Measurements from ENCODE around the gene GCC2. TPM values are rescaled to one million over a fixed set of nuclear protein-coding genes. Genes with fewer than 3 reads are reported as not detected.

The GCC2 gene
- total RNA-seq, 1 donor from 2014 or later = 75.9 TPM

DNA sequence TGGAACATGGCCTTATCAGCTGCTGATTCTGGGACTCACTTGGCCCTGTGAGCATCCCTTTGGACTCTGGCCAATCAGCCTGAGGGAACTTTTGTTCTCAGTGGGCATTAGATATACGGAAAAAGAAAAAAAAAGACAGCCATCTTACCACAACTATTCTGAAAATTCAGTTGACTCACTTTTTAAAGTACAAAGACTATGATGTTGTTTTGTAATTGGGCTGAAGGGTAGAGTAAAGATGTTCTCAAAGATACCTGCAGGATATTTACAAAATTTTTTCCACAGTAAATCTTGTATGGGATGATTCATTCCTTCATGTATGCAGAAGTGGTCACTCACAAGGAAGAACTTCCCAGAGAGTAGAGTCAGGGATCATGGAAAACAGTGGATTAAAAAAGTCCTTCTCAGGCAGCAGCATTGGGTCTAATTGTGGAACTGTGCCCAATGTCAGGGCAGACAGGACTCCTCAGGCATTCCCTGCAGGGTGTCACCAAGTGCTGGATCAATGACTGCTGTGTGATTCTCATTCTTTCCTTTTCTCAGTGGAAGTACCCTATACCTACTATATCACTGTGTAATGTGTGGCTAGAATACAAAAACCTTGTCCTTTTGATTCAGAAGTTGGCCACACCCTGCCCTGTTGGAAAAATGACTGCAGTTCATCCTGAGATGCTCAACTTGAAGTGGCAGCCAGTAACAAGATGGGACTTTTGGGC, 35.9 kb upstream of the GCC2 start:
- no peaks in the 10 kb centered on the region for H3K9me3 Mint-ChIP-seq
- no peak overlapping the region for H3K27ac Mint-ChIP-seq
- Histone ChIP-seq H3K4me3 (no peak overlapping the region), H3K27ac (no peak overlapping the region), H3K4me1 (no peaks in the 10 kb centered on the region), H3K9me3 (ENCODE audit: low read depth) (no peaks in the 10 kb centered on the region), H3K9ac (no peak overlapping the region), H4K20me1 (ENCODE audit: low read depth) (no peaks in the 10 kb centered on the region), H2AFZ (replicated peaks) (no peak overlapping the region), H3K79me2 (ENCODE audit: low read depth) (no peaks in the 10 kb centered on the region), H3K27me3 (no peaks in the 10 kb centered on the region), H3K36me3 (no peaks in the 10 kb centered on the region), H3K4me2 (no peak overlapping the region), H3F3A (ENCODE audit: low read depth) (peaks cover 5% of the 10 kb centered on the region)
- TF ChIP-seq EZH2phosphoT487 (IDR thresholded peaks at IDR 0.05) = no peak
- no peak for TF ChIP-seq CTCF (IDR thresholded peaks at IDR 0.05)
- TF ChIP-seq EZH2 (IDR thresholded peaks at IDR 0.05) = no peak
- no peak for DNase-seq (ENCODE audit: low spot score)
- H3K4me1 Mint-ChIP-seq = no peaks in the 10 kb centered on the region
- no peak overlapping the region for H3K4me3 Mint-ChIP-seq
- H3K27me3 Mint-ChIP-seq (ENCODE audit: insufficient read depth, low read depth) = peaks cover 8% of the 10 kb centered on the region
- H3K36me3 Mint-ChIP-seq = no peaks in the 10 kb centered on the region

DNA sequence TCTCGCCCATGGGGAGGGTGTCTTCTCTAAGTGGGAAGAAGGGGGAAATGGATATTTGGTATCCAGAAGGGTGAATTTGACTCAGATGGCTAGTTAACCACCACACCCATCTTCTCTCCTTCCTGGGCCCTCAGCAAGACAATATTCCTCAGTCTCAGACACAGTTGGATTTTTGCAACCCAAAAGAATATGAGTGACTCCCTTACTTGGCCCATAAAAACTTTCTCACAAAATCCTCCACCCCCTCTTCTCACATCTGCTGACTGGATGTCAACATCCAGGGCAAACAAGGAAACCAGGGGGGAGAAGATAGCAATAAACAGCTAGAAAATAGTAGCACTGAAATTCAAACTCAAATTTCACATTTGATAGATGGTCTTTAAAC, 35.3 kb upstream of the GCC2 start:
- no peak overlapping the region for H2AFZ ChIP-seq (replicated peaks)
- no peak for DNase-seq (ENCODE audit: low spot score)
- H3F3A ChIP-seq (ENCODE audit: low read depth) = peaks cover 5% of the 10 kb centered on the region
- no peak overlapping the region for H3K9ac ChIP-seq
- no peak overlapping the region for H3K4me3 ChIP-seq
- H3K79me2 ChIP-seq (ENCODE audit: low read depth) = no peaks in the 10 kb centered on the region
- TF ChIP-seq EZH2 (IDR thresholded peaks at IDR 0.05) (no peak), CTCF (IDR thresholded peaks at IDR 0.05) (no peak), EZH2phosphoT487 (IDR thresholded peaks at IDR 0.05) (no peak)
- H3K4me2 ChIP-seq = no peak overlapping the region
- Mint-ChIP-seq H3K27me3 (ENCODE audit: insufficient read depth, low read depth) (peaks cover 8% of the 10 kb centered on the region), H3K36me3 (no peaks in the 10 kb centered on the region), H3K4me3 (no peak overlapping the region), H3K4me1 (no peaks in the 10 kb centered on the region), H3K9me3 (no peaks in the 10 kb centered on the region), H3K27ac (no peak overlapping the region)
- no peaks in the 10 kb centered on the region for H3K27me3 ChIP-seq
- no peaks in the 10 kb centered on the region for H3K9me3 ChIP-seq (ENCODE audit: low read depth)
- H4K20me1 ChIP-seq (ENCODE audit: low read depth) = no peaks in the 10 kb centered on the region
- no peaks in the 10 kb centered on the region for H3K4me1 ChIP-seq
- no peaks in the 10 kb centered on the region for H3K36me3 ChIP-seq
- H3K27ac ChIP-seq = no peak overlapping the region

DNA sequence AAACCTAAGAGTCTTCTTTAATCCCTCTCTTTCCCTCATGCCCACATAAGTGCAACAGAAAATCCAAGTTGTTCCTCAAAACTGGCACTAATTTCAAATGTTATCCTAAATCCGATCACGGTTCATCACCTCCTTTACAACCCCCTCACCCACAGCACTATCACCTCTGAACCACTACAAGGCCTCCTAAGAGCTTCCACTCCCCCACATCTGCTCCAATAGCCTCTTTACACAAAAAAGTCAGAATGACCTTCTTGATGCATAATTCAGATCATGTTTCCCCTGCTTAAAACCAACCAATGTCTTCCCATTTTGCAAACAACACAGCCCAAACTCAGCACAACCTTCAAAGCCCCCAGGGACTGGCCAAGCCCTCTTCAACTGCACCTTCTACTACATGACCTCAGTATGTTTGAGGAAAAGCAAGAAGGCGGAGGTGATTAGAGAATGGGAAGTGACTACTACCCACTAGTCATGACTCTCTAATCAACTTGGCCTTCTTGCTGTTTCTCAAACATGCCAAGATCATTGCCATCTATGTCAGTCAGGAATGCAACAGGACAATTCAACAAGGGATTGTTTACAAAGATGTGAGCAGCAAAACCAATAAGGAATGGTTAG, 34.6 kb upstream of the GCC2 start:
- no peak for DNase-seq (ENCODE audit: low spot score)
- Mint-ChIP-seq H3K4me1 (no peaks in the 10 kb centered on the region), H3K36me3 (no peaks in the 10 kb centered on the region), H3K27me3 (ENCODE audit: insufficient read depth, low read depth) (peaks cover 8% of the 10 kb centered on the region), H3K4me3 (no peak overlapping the region), H3K9me3 (no peaks in the 10 kb centered on the region), H3K27ac (no peak overlapping the region)
- Histone ChIP-seq H2AFZ (replicated peaks) (no peak overlapping the region), H3K9me3 (ENCODE audit: low read depth) (no peaks in the 10 kb centered on the region), H3K4me1 (no peaks in the 10 kb centered on the region), H3K4me2 (no peak overlapping the region), H3K4me3 (no peak overlapping the region), H3K79me2 (ENCODE audit: low read depth) (no peaks in the 10 kb centered on the region), H3K36me3 (no peaks in the 10 kb centered on the region), H3K27ac (no peak overlapping the region), H4K20me1 (ENCODE audit: low read depth) (no peaks in the 10 kb centered on the region), H3F3A (ENCODE audit: low read depth) (peaks cover 5% of the 10 kb centered on the region), H3K27me3 (no peaks in the 10 kb centered on the region), H3K9ac (no peak overlapping the region)
- TF ChIP-seq CTCF (IDR thresholded peaks at IDR 0.05) (no peak), EZH2phosphoT487 (IDR thresholded peaks at IDR 0.05) (no peak), EZH2 (IDR thresholded peaks at IDR 0.05) (no peak)
